ENCODE data around the gene IFNAR2.

DNA sequence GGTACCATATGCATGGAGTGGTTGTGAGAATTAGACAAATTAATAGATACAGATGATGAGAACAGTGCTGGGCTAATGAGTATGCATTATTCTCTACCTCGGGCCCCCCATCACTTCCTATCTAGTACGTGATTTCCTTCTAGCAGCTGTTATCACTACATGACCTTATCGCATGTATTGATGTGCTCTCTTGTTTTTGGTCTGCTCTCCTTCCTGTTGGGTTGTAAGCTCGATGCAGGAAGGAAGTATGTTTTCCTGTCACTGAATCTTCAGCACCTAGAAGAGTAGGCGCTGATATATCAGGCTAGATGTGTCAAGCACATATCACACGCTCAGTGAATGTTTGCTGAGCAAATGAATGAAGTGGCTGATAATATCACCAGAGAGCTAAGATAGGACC is 43.9 kb upstream of the IFNAR2 start:
- TF ChIP-seq SUZ12 (IDR thresholded peaks at IDR 0.05), result no peak
- TF ChIP-seq ARNT (IDR thresholded peaks at IDR 0.05), result no peak
